ENCODE measurements around the gene ASS1. TPM values are rescaled to one million over a fixed set of nuclear protein-coding genes. Genes with fewer than 3 reads are reported as not detected.

The ASS1 gene
- total and polyA plus RNA-seq, 2 of the 13 experiments (the other 11 are each of a cell fraction or from before 2014, with no cell fraction given): 77.6 to 122 TPM

- Histone ChIP-seq H2AFZ (ENCODE audit: low read length) (no peak overlapping the region), H3K9ac (ENCODE audit: insufficient read depth, low read depth, low read length) (no peak overlapping the region), H3K79me2 (ENCODE audit: insufficient read depth, low read length) (no peaks in the 10 kb centered on the region), H3K4me1 (ENCODE audit: insufficient read depth, low read length) (no peaks in the 10 kb centered on the region), H3K9me3 (ENCODE audit: low read length) (no peaks in the 10 kb centered on the region), H3K27ac (ENCODE audit: extremely low read length, insufficient read depth, low read length) (no peak overlapping the region), H3K36me3 (replicated peaks in 1 of 2; ENCODE audit: control insufficient read depth in 1 of 2, insufficient read depth in 2 of 2, low read length in 2 of 2) (0 out of 5 replicates have a peak, but pooled peaks cover 0 to 3% of the 10 kb centered on the region in 2 experiments), H4K20me1 (ENCODE audit: insufficient read depth, low read length) (no peaks in the 10 kb centered on the region), H3K27me3 (ENCODE audit: control insufficient read depth in 1 of 2, insufficient read depth in 2 of 2, low read length in 2 of 2) (no peaks in the 10 kb centered on the region), H3K4me3 (replicated peaks in 1 of 3; ENCODE audit: insufficient read depth in 1 of 3, low read depth in 2 of 3, low read length in 3 of 3) (no peak overlapping the region), H3K4me2 (ENCODE audit: low read depth, low read length) (no peak overlapping the region)
- in situ Hi-C loops (cut with HindIII; ENCODE audit: extremely low pct_ligation_motif_present, low pct_unique_long_range_greater_than_20kb) (no loop called here), intact Hi-C loops (cut with micrococcal nuclease; ENCODE audit: unreplicated experiment) (no loop called here)
- POLR2A ChIA-PET: interaction anchor here (0.9 kb wide), 1 partner anchor 26 kb away, joined by 3 read pairs; no protein-coding TSS in a partner anchor
- CTCF ChIA-PET (ENCODE audit: low intra/inter-chr PET ratio, low total read pairs): no interaction called here
- WGBS (ENCODE audit: low lambda C conversion rate): 92% methylated on average over 15 of the region's 15 CpGs
- TF ChIP-seq SMC3 (IDR thresholded peaks at IDR 0.05; ENCODE audit: low read length) (no peak), GFI1 (CRISPR knock-in tag; IDR thresholded peaks at IDR 0.05; ENCODE audit: borderline replicate concordance) (no peak), ZNF251 (CRISPR knock-in tag; IDR thresholded peaks at IDR 0.05) (no peak), LCORL (IDR thresholded peaks at IDR 0.05) (no peak), LCORL (CRISPR knock-in tag; IDR thresholded peaks at IDR 0.05) (no peak), ELF3 (CRISPR knock-in tag; IDR thresholded peaks at IDR 0.05) (no peak), CEBPB (IDR thresholded peaks at IDR 0.05; ENCODE audit: borderline replicate concordance, low read depth, low read length) (no peak), NFATC3 (CRISPR knock-in tag; IDR thresholded peaks at IDR 0.05) (no peak), ZNF550 (CRISPR knock-in tag; IDR thresholded peaks at IDR 0.05; ENCODE audit: borderline replicate concordance) (no peak), ZNF547 (CRISPR knock-in tag; IDR thresholded peaks at IDR 0.05) (no peak), ZBTB38 (CRISPR knock-in tag; IDR thresholded peaks at IDR 0.05) (no peak), ZNF329 (CRISPR knock-in tag; IDR thresholded peaks at IDR 0.05; ENCODE audit: low read depth) (no peak)
- FAIRE-seq (no peak), DNase-seq (ENCODE audit: low spot score) (no peak), ATAC-seq (no peak)
- no TSS peak for BruUV-seq (replicated peaks)
Measured at GRCh38 chr9:130474106-130474505, 29.3 kb downstream of the ASS1 start.

All from HepG2 (cell line).